Upper lobe of left lung (tissue), 6 donors: ENCODE results near the gene ANKS4B. TPM values are rescaled to one million over a fixed set of nuclear protein-coding genes. Genes with fewer than 3 reads are reported as not detected.
A peak's percentile ranks its signal among the peaks of the same experiment; 100 is the strongest.

Experiments used
- ATAC-seq, 2 donors: fragments of 200-7000 bp; cut with Tn5 transposase; one replicate each; pipeline ENCODE4 v1.9.1; 2022; ENCODE audit warnings: mild to moderate bottlenecking in 2 of 2, moderate library complexity in 2 of 2; ENCODE audit not compliant: low FRiP score in 2 of 2
- DNase-seq, 2 donors: peaks; one replicate each; pipeline ENCODE4 v3.0.0-alpha.2; 2019 to 2020
- H3K27ac ChIP-seq, 4 donors: fragments of 200-600 bp; sonication (generic); one replicate each; pipeline ENCODE4 v1.5.1; 2016 to 2019
- H3K27me3 ChIP-seq, 4 donors: fragments of 200-600 bp; sonication (generic); one replicate each; pipeline ENCODE4 v1.5.1; 2017 to 2019
- H3K36me3 ChIP-seq, 4 donors: fragments of 200-600 bp; sonication (generic); one replicate each; pipeline ENCODE4 v1.5.1; 2016 to 2019
- H3K4me1 ChIP-seq, 4 donors: fragments of 200-600 bp; sonication (generic); one replicate each; pipeline ENCODE4 v1.5.1; 2018 to 2019
- H3K4me3 ChIP-seq, 4 donors: fragments of 200-600 bp; sonication (generic); one replicate each; pipeline ENCODE4 v1.5.1; 2017 to 2019; ENCODE audit warnings: mild to moderate bottlenecking in 2 of 4, moderate library complexity in 1 of 4
- H3K9me3 ChIP-seq, 4 donors: fragments of 200-600 bp; sonication (generic); one replicate each; pipeline ENCODE4 v1.5.1; 2018 to 2019
- CTCF ChIP-seq, 6 experiments: fragments of 450-650 bp in 4 of 6; fragments of 200-600 bp in 2 of 6; sonication (generic) in 2 of 6; IDR thresholded peaks; one replicate each; pipeline ENCODE4 v1.5.1; 2016 to 2019; ENCODE audit warnings: antibody characterized with exemption in 6 of 6
- EP300 ChIP-seq, 4 donors: sonication (generic); formaldehyde crosslinking; IDR thresholded peaks; one replicate each; pipeline ENCODE4 v1.5.1; 2017; ENCODE audit warnings: antibody characterized with exemption in 4 of 4, control low read depth in 2 of 4
- POLR2A ChIP-seq, 4 donors: fragments of 450-650 bp; IDR thresholded peaks; one replicate each; pipeline ENCODE4 v1.5.1; 2016 to 2017; ENCODE audit warnings: antibody characterized with exemption in 4 of 4, mild to moderate bottlenecking in 2 of 4
- POLR2AphosphoS5 ChIP-seq, 2 donors: sonication (generic); formaldehyde crosslinking; IDR thresholded peaks; one replicate each; pipeline ENCODE4 v1.5.1; 2017; ENCODE audit warnings: antibody characterized with exemption in 2 of 2
- WGBS, 2 donors: methylation state at CpG; one replicate each; pipeline ENCODE4 v1.1.5; 2017 to 2018; 5-methylcytosine and 5-hydroxymethylcytosine counted together
- total RNA-seq, 6 donors: library from RNA; depleted of rRNA in 4 of 6; stranded (reverse); fragments of >200 nt in 4 of 6; gene quantifications; one replicate each; pipeline versions ENCODE4 v1.1.0 to v1.2.1, GENCODE V29; 2016 to 2021
- donor health status: DM: no; HTN: no; CAD: no; lungs with moderate emphysema.
- donor health status: DM: no; HTN: yes; CAD: no; lungs with severe emphysema.

Gene ANKS4B
- total RNA-seq, 6 donors from 2014 or later, result 0.06 TPM; not detected in 5

- Histone ChIP-seq H3K9me3 (no peaks in the 10 kb centered on the region), H3K36me3 (no peaks in the 10 kb centered on the region), H3K27me3 (no peaks in the 10 kb centered on the region), H3K4me3 (no peak overlapping the region), H3K27ac (no peak overlapping the region), H3K4me1 (no peaks in the 10 kb centered on the region)
- TF ChIP-seq CTCF (IDR thresholded peaks at IDR 0.05) (no peak), POLR2A (IDR thresholded peaks at IDR 0.05) (no peak), EP300 (IDR thresholded peaks at IDR 0.05) (no peak), POLR2AphosphoS5 (IDR thresholded peaks at IDR 0.05) (no peak)
- ATAC-seq (no peak), DNase-seq (no peak)
- WGBS, 2 donors, result 78 to 83% methylated on average over 3 of the region's 3 CpGs
Measured at GRCh38 chr16:21253470-21253869, 20.0 kb downstream of the ANKS4B start.

- DNase-seq, result no peak
- no peaks in the 10 kb centered on the region for H3K4me1 ChIP-seq
- ATAC-seq, result no peak
- no peaks in the 10 kb centered on the region for H3K27me3 ChIP-seq
- no peaks in the 10 kb centered on the region for H3K36me3 ChIP-seq
- WGBS, 2 donors, result 86 to 91% methylated on average over 2 of the region's 2 CpGs
- no peak overlapping the region for H3K27ac ChIP-seq
- TF ChIP-seq EP300 (IDR thresholded peaks at IDR 0.05), result no peak
- H3K4me3 ChIP-seq, result no peak overlapping the region
- no peaks in the 10 kb centered on the region for H3K9me3 ChIP-seq
Measured at GRCh38 chr16:21256636-21257035, 23.1 kb downstream of the ANKS4B start.

GRCh38 chr16:21257284-21257683, 23.8 kb downstream of the ANKS4B start:
- WGBS, 2 donors, result 89 to 91% methylated on average over 3 to 4 of the region's 4 CpGs
- H3K4me3 ChIP-seq, result no peak overlapping the region

GRCh38 chr16:21260870-21261791, 27.6 kb downstream of the ANKS4B start:
- Histone ChIP-seq H3K36me3 (no peaks in the 10 kb centered on the region), H3K9me3 (no peaks in the 10 kb centered on the region), H3K27ac (no peak overlapping the region), H3K4me3 (no peak overlapping the region), H3K4me1 (no peaks in the 10 kb centered on the region), H3K27me3 (no peaks in the 10 kb centered on the region)
- TF ChIP-seq POLR2A (IDR thresholded peaks at IDR 0.05) (no peak), EP300 (IDR thresholded peaks at IDR 0.05) (no peak), CTCF (IDR thresholded peaks at IDR 0.05) (no peak), POLR2AphosphoS5 (IDR thresholded peaks at IDR 0.05) (no peak)
- ATAC-seq, result peak in 1 of 2 donors; percentile 43
- DNase-seq, result no peak
- WGBS, 2 donors, result 77 to 82% methylated on average over 6 to 9 of the region's 9 CpGs

More at GRCh38 chr16:21257284-21257683, 23.8 kb downstream of the ANKS4B start:
- H3K27ac ChIP-seq, result no peak overlapping the region
- no peak for DNase-seq
- H3K9me3 ChIP-seq, result no peaks in the 10 kb centered on the region
- no peaks in the 10 kb centered on the region for H3K27me3 ChIP-seq
- no peak for ATAC-seq
- TF ChIP-seq POLR2A (IDR thresholded peaks at IDR 0.05) (no peak), EP300 (IDR thresholded peaks at IDR 0.05) (no peak), POLR2AphosphoS5 (IDR thresholded peaks at IDR 0.05) (no peak), CTCF (IDR thresholded peaks at IDR 0.05) (no peak)
- no peaks in the 10 kb centered on the region for H3K36me3 ChIP-seq
- H3K4me1 ChIP-seq, result no peaks in the 10 kb centered on the region

- no peak for TF ChIP-seq CTCF (IDR thresholded peaks at IDR 0.05)
- no peak for TF ChIP-seq POLR2A (IDR thresholded peaks at IDR 0.05)
- ATAC-seq, result no peak
- Histone ChIP-seq H3K36me3 (no peaks in the 10 kb centered on the region), H3K27ac (no peak overlapping the region), H3K4me3 (no peak overlapping the region), H3K27me3 (no peaks in the 10 kb centered on the region), H3K9me3 (no peaks in the 10 kb centered on the region), H3K4me1 (no peaks in the 10 kb centered on the region)
- 88 to 91% methylated on average over 12 of the region's 12 CpGs for WGBS, 2 donors
- DNase-seq, result no peak
Measured at GRCh38 chr16:21262779-21263639, 29.5 kb downstream of the ANKS4B start.
